Neuronal stem cell (in vitro differentiated cells): ENCODE data around the gene TMEM185A.

Experiments used
- DNase-seq: peaks from one replicate; pipeline ENCODE4 v3.0.0-alpha.2; 2013; ENCODE audit warnings: low spot score
- H2AFZ ChIP-seq: one replicate; pipeline ENCODE4 v1.6.1; 2013; ENCODE audit warnings: mild to moderate bottlenecking, low read length, inconsistent platforms
- H2AK5ac ChIP-seq: 2 replicates; pipeline ENCODE4 v1.6.1; 2013; ENCODE audit warnings: low read depth, mild to moderate bottlenecking, inconsistent platforms, low read length, moderate library complexity, mixed read lengths
- H2BK120ac ChIP-seq: 2 replicates; pipeline ENCODE4 v1.6.1; 2013; ENCODE audit warnings: low read depth, mild to moderate bottlenecking, inconsistent platforms, low read length, moderate library complexity, mixed read lengths
- H2BK12ac ChIP-seq: one replicate; pipeline ENCODE4 v1.6.1; 2013; ENCODE audit warnings: low read length, inconsistent platforms
- H2BK15ac ChIP-seq: 2 replicates; pipeline ENCODE4 v1.6.1; 2013; ENCODE audit warnings: mild to moderate bottlenecking, low read length, inconsistent platforms, mixed read lengths
- H2BK5ac ChIP-seq: one replicate; pipeline ENCODE4 v1.6.1; 2013; ENCODE audit warnings: inconsistent platforms, mild to moderate bottlenecking, low read length, moderate library complexity
- H3K14ac ChIP-seq: one replicate; pipeline ENCODE4 v1.6.1; 2013; ENCODE audit warnings: low read length, inconsistent platforms
- H3K18ac ChIP-seq: 2 replicates; pipeline ENCODE4 v1.6.1; 2013; ENCODE audit warnings: low read length, inconsistent platforms
- H3K23ac ChIP-seq: 2 replicates; pipeline ENCODE4 v1.6.1; 2013; ENCODE audit warnings: low read depth, mild to moderate bottlenecking, mixed read lengths, low read length, inconsistent platforms; ENCODE audit not compliant: poor library complexity
- H3K27ac ChIP-seq: replicated peaks from 3 replicates; pipeline ENCODE4 v1.5.1; 2013; ENCODE audit warnings: low read length, inconsistent platforms
- H3K27me3 ChIP-seq, 3 experiments: 2 replicates each; pipeline ENCODE4 v1.6.1; 2013; ENCODE audit warnings: low read length in 3 of 3, mild to moderate bottlenecking in 2 of 3, inconsistent platforms in 1 of 3, low read depth in 1 of 3, mixed read lengths in 1 of 3, moderate library complexity in 1 of 3; ENCODE audit not compliant: control insufficient read depth in 3 of 3, insufficient read depth in 3 of 3
- H3K36me3 ChIP-seq, 2 donors: replicated peaks in 1 of 2; 2 replicates each; pipeline ENCODE4 v1.6.1; 2013; ENCODE audit warnings: low read length in 2 of 2; ENCODE audit not compliant: control insufficient read depth in 2 of 2, insufficient read depth in 2 of 2
- H3K4ac ChIP-seq: 2 replicates; pipeline ENCODE4 v1.6.1; 2013; ENCODE audit warnings: inconsistent platforms, mild to moderate bottlenecking, low read length, moderate library complexity
- H3K4me1 ChIP-seq, 2 donors: 1 replicate in 1 of 2; 2 replicates in 1 of 2; pipeline ENCODE4 v1.6.1; 2013; ENCODE audit warnings: low read length in 2 of 2, low read depth in 1 of 2; ENCODE audit not compliant: control insufficient read depth in 2 of 2, insufficient read depth in 1 of 2
- H3K4me2 ChIP-seq: one replicate; pipeline ENCODE4 v1.6.1; 2013; ENCODE audit warnings: mild to moderate bottlenecking, low read length, inconsistent platforms; ENCODE audit not compliant: insufficient read depth, poor library complexity, severe bottlenecking
- H3K4me3 ChIP-seq, 2 donors: 2 replicates each; pipeline ENCODE4 v1.5.1; 2013; ENCODE audit warnings: low read length in 2 of 2, mild to moderate bottlenecking in 2 of 2, inconsistent platforms in 1 of 2, moderate library complexity in 1 of 2
- H3K79me1 ChIP-seq: one replicate; pipeline ENCODE4 v1.6.1; 2013; ENCODE audit warnings: low read depth, mild to moderate bottlenecking, inconsistent platforms, low read length, moderate library complexity
- H3K9ac ChIP-seq: one replicate; pipeline ENCODE4 v1.6.1; 2013; ENCODE audit warnings: mild to moderate bottlenecking, low read depth, low read length, inconsistent platforms; ENCODE audit not compliant: poor library complexity
- H3K9me3 ChIP-seq, 2 donors: replicated peaks in 1 of 2; 2 replicates each; pipeline versions ENCODE3 to v1.6.1; 2013; ENCODE audit warnings: low read length in 2 of 2, mild to moderate bottlenecking in 2 of 2, inconsistent platforms in 1 of 2, low read depth in 1 of 2, mixed read lengths in 1 of 2, moderate library complexity in 1 of 2; ENCODE audit not compliant: control insufficient read depth in 2 of 2, insufficient read depth in 1 of 2
- H4K8ac ChIP-seq: one replicate; pipeline ENCODE4 v1.6.1; 2013; ENCODE audit warnings: low read depth, mild to moderate bottlenecking, inconsistent platforms, low read length, moderate library complexity
- H4K91ac ChIP-seq: one replicate; pipeline ENCODE4 v1.6.1; 2013; ENCODE audit warnings: low read length, low read depth, mild to moderate bottlenecking, inconsistent platforms; ENCODE audit not compliant: poor library complexity
- WGBS, 2 donors: extraction: QIAGEN DNeasy Blood & Tissue Kit; methylation state at CpG; one replicate each; pipeline ENCODE4 v1.1.7; 2013; ENCODE audit warnings: missing lambda C conversion rate in 2 of 2, mixed read lengths in 1 of 2; ENCODE audit not compliant: insufficient read length in 2 of 2, insufficient replicate concordance in 1 of 2; ENCODE audit errors: extremely low coverage in 2 of 2; 5-methylcytosine and 5-hydroxymethylcytosine counted together

The TMEM185A gene

GRCh38 chrX:149641835-149642234 is 10.2 kb upstream of the TMEM185A start:
- Histone ChIP-seq H4K8ac (no peak overlapping the region), H3K9me3 (no peaks in the 10 kb centered on the region), H2BK120ac (no peak overlapping the region), H3K4ac (no peak overlapping the region), H2BK5ac (no peak overlapping the region), H2AFZ (no peak overlapping the region), H3K4me2 (no peak overlapping the region), H3K18ac (no peak overlapping the region), H3K79me1 (no peaks in the 10 kb centered on the region), H2BK15ac (no peak overlapping the region), H2BK12ac (no peak overlapping the region), H2AK5ac (no peak overlapping the region), H3K4me1 (no peaks in the 10 kb centered on the region), H3K4me3 (no peak overlapping the region), H4K91ac (no peak overlapping the region), H3K27ac (no peak overlapping the region), H3K14ac (no peak overlapping the region), H3K9ac (no peak overlapping the region), H3K27me3 (peaks cover 0 to 36% (median 0%) of the 10 kb centered on the region in 3 experiments), H3K23ac (no peak overlapping the region), H3K36me3 (no peaks in the 10 kb centered on the region)
- no CpG with 5 or more reads among the region's 2 CpGs for WGBS, 2 donors
- DNase-seq = no peak

- Histone ChIP-seq H3K4me3 (no peak overlapping the region), H2BK120ac (no peak overlapping the region), H4K91ac (no peak overlapping the region), H3K4me1 (no peaks in the 10 kb centered on the region), H3K4me2 (no peak overlapping the region), H3K36me3 (no peaks in the 10 kb centered on the region), H3K27ac (no peak overlapping the region), H3K79me1 (no peaks in the 10 kb centered on the region), H2AFZ (no peak overlapping the region), H2BK12ac (no peak overlapping the region), H3K18ac (no peak overlapping the region), H2BK15ac (no peak overlapping the region), H3K23ac (no peak overlapping the region), H2BK5ac (no peak overlapping the region), H3K27me3 (peaks cover 0 to 36% (median 0%) of the 10 kb centered on the region in 3 experiments), H4K8ac (no peak overlapping the region), H3K4ac (no peak overlapping the region), H3K9ac (no peak overlapping the region), H3K9me3 (no peaks in the 10 kb centered on the region), H2AK5ac (no peak overlapping the region), H3K14ac (no peak overlapping the region)
- no peak for DNase-seq
- no CpG with 5 or more reads among the region's 3 CpGs for WGBS, 2 donors
Measured at GRCh38 chrX:149641432-149641831, 9.8 kb upstream of the TMEM185A start.

DNA sequence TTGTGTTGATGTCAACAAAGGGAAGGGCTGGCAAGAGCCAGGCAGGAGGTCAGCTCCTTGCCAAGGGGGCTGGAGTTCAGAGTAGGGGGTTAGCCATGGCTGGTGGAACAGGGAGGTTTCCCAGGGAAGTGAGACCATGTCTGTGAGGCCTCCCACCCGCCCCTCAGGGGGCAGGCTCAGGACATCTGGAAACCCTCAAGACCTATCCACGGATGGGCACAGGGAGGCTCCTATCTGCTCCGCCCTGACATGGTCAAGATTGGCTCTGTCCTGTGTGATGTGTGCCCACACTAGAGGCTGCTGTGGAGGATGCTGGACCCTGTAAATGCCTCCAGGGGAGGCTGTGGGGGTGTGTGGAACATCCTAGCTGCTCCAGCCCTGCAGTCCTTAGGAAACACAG is 8.0 kb upstream of the TMEM185A start:
- DNase-seq = no peak
- no CpG with 5 or more reads among the region's 3 CpGs for WGBS, 2 donors
- H3K9me3 ChIP-seq = no peaks in the 10 kb centered on the region

DNA sequence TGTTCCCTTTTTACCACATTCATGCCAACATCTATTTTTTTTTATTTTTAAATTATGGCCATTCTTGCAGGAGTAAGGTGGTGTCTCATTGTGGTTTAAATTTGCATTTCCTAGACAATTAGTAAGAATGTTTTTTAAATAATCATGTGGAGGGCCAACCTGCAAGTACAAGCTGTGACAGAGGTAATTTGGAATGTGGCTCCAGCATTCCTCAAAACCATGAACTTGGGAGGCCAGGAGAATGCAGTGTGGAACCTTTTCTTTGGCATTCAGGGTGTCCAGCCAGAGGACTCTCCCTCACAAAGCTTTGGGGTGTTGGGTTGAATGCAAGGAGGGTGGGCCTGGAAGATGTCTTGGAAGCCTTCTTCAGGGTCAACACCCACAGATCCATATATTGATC is 7.3 kb upstream of the TMEM185A start:
- H2BK5ac ChIP-seq = no peak overlapping the region
- no peak overlapping the region for H2AK5ac ChIP-seq
- H3K23ac ChIP-seq = no peak overlapping the region
- no peak overlapping the region for H3K4ac ChIP-seq
- H2BK12ac ChIP-seq = no peak overlapping the region
- no peak overlapping the region for H3K27ac ChIP-seq
- DNase-seq = no peak
- no peak overlapping the region for H3K18ac ChIP-seq
- H3K4me1 ChIP-seq = no peaks in the 10 kb centered on the region
- no peak overlapping the region for H3K9ac ChIP-seq
- no peaks in the 10 kb centered on the region for H3K36me3 ChIP-seq
- no peak overlapping the region for H2AFZ ChIP-seq
- H3K4me3 ChIP-seq = no peak overlapping the region
- H3K4me2 ChIP-seq = no peak overlapping the region
- H4K91ac ChIP-seq = no peak overlapping the region
- no peak overlapping the region for H2BK15ac ChIP-seq
- H3K14ac ChIP-seq = no peak overlapping the region
- no peaks in the 10 kb centered on the region for H3K9me3 ChIP-seq
- H3K27me3 ChIP-seq = peaks cover 0 to 37% (median 0%) of the 10 kb centered on the region in 3 experiments
- no peak overlapping the region for H2BK120ac ChIP-seq
- no peaks in the 10 kb centered on the region for H3K79me1 ChIP-seq
- no peak overlapping the region for H4K8ac ChIP-seq

More for the DNA sequence above, 8.0 kb upstream of the TMEM185A start:
- H2AK5ac ChIP-seq = no peak overlapping the region
- peaks cover 0 to 37% (median 0%) of the 10 kb centered on the region in 3 experiments for H3K27me3 ChIP-seq
- H3K18ac ChIP-seq = no peak overlapping the region
- H3K4me1 ChIP-seq = no peaks in the 10 kb centered on the region
- no peak overlapping the region for H4K91ac ChIP-seq
- no peak overlapping the region for H3K4ac ChIP-seq
- H2BK12ac ChIP-seq = peak overlapping the region; percentile 3
- no peak overlapping the region for H3K4me2 ChIP-seq
- no peak overlapping the region for H3K14ac ChIP-seq
- H2BK15ac ChIP-seq = no peak overlapping the region
- no peak overlapping the region for H4K8ac ChIP-seq
- H3K9ac ChIP-seq = no peak overlapping the region
- no peak overlapping the region for H3K4me3 ChIP-seq
- no peak overlapping the region for H2AFZ ChIP-seq
- H3K27ac ChIP-seq = no peak overlapping the region
- no peak overlapping the region for H2BK120ac ChIP-seq
- H3K36me3 ChIP-seq = no peaks in the 10 kb centered on the region
- no peak overlapping the region for H2BK5ac ChIP-seq
- H3K23ac ChIP-seq = no peak overlapping the region
- H3K79me1 ChIP-seq = no peaks in the 10 kb centered on the region
